Activated T-helper 2 cell treated with anti-CD3 and anti-CD28 coated beads, Interferon-gamma antibody, Interleukin-2, Interleukin-4, amounts not matched to agents 10 μg/mL and 5 μg/mL and 100 μg/mL, durations not matched to agents 14 hours and 24 hours and 36 hours (primary cell): Measurements from ENCODE around the gene CCN5. TPM values are rescaled to one million over a fixed set of nuclear protein-coding genes. Genes with fewer than 3 reads are reported as not detected.

Source experiments
- DNase-seq: peaks from one replicate; pipeline ENCODE4 v3.0.0; 2021; ENCODE audit warnings: low spot score
- H3K27ac Mint-ChIP-seq: one replicate; pipeline ENCODE4 v1.8.0; 2021; ENCODE audit warnings: mixed read lengths
- H3K27me3 Mint-ChIP-seq: one replicate; pipeline ENCODE4 v1.8.0; 2021; ENCODE audit warnings: low read depth, mixed read lengths
- H3K36me3 Mint-ChIP-seq: one replicate; pipeline ENCODE4 v1.8.0; 2021; ENCODE audit warnings: low read depth, mixed read lengths
- H3K4me1 Mint-ChIP-seq: one replicate; pipeline ENCODE4 v1.8.0; 2021; ENCODE audit warnings: low read depth, mixed read lengths
- H3K4me3 Mint-ChIP-seq: one replicate; pipeline ENCODE4 v1.8.0; 2021; ENCODE audit warnings: low read depth, mild to moderate bottlenecking, moderate library complexity, mixed read lengths
- H3K9me3 Mint-ChIP-seq: one replicate; pipeline ENCODE4 v1.8.0; 2021; ENCODE audit warnings: mixed read lengths
- intact Hi-C: fragments of 100-400 bp; cut with micrococcal nuclease; formaldehyde crosslinking; loops from one replicate; pipeline ENCODE4 v1.15.1; 2023
- total RNA-seq: library from RNA; stranded (reverse); gene quantifications from 2 replicates; pipeline ENCODE4 v1.2.3, GENCODE V29; 2022

Gene CCN5
- total RNA-seq, 1 donor from 2014 or later, result not detected

DNA sequence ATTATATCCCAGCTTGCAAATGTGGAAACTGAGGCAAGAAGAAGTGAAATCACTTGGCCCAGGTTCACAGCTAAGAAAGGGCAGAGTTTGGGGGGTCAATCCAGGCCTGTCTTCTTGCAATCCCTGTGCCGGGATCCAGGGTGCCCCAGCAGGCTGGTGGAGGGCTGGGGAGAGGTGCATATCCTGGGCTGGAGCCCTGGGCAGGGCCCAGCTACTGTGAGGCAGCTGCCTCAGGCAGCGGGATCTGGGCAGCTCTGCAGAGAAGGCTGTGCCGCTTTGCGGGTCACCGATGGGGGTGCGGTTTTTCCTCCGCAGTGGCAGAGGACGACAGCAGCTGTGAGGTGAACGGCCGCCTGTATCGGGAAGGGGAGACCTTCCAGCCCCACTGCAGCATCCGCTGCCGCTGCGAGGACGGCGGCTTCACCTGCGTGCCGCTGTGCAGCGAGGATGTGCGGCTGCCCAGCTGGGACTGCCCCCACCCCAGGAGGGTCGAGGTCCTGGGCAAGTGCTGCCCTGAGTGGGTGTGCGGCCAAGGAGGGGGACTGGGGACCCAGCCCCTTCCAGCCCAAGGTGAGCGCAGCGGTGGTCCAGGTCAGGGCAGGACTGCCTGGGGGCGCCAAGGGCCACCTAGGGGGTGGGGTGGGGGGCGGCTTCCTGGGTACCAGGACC lies 9.4 kb downstream of the CCN5 start:
- Mint-ChIP-seq H3K36me3 (no peaks in the 10 kb centered on the region), H3K4me1 (no peaks in the 10 kb centered on the region), H3K4me3 (no peak overlapping the region), H3K27ac (no peak overlapping the region), H3K9me3 (no peaks in the 10 kb centered on the region), H3K27me3 (no peaks in the 10 kb centered on the region)
- intact Hi-C loops, result no loop called here
- no peak for DNase-seq

DNA sequence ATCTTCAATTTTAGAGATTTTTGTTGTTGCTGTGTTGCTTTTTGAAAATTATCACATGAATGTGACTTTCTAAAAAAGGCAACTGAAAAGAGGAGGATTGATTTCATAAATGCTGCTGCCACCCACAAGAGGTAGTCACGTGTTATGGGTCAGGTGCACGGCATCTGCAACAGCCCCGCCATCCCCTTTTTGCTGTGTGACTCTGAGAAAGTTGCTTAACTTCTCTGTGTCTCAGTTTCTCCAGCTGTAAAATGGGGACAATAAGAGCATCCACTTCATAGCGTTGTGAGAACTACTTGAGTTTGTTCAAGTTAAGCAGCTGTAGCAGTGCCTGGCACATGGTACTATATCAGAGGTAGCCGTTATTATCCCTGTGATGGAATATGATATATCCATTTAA lies 10.7 kb downstream of the CCN5 start:
- Mint-ChIP-seq H3K36me3 (no peaks in the 10 kb centered on the region), H3K4me3 (no peak overlapping the region), H3K4me1 (no peaks in the 10 kb centered on the region), H3K27me3 (no peaks in the 10 kb centered on the region), H3K9me3 (no peaks in the 10 kb centered on the region), H3K27ac (no peak overlapping the region)
- no peak for DNase-seq
- intact Hi-C loops, result no loop called here

DNA sequence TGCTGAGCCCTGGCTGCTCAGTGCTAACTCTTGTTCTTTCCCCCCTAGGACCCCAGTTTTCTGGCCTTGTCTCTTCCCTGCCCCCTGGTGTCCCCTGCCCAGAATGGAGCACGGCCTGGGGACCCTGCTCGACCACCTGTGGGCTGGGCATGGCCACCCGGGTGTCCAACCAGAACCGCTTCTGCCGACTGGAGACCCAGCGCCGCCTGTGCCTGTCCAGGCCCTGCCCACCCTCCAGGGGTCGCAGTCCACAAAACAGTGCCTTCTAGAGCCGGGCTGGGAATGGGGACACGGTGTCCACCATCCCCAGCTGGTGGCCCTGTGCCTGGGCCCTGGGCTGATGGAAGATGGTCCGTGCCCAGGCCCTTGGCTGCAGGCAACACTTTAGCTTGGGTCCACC lies 11.9 kb downstream of the CCN5 start:
- intact Hi-C loops, result no loop called here
- no peak overlapping the region for H3K27ac Mint-ChIP-seq
- no peaks in the 10 kb centered on the region for H3K27me3 Mint-ChIP-seq
- H3K4me1 Mint-ChIP-seq, result peaks cover 1% of the 10 kb centered on the region
- H3K9me3 Mint-ChIP-seq, result no peaks in the 10 kb centered on the region
- H3K4me3 Mint-ChIP-seq, result no peak overlapping the region
- no peak for DNase-seq
- H3K36me3 Mint-ChIP-seq, result no peaks in the 10 kb centered on the region

DNA sequence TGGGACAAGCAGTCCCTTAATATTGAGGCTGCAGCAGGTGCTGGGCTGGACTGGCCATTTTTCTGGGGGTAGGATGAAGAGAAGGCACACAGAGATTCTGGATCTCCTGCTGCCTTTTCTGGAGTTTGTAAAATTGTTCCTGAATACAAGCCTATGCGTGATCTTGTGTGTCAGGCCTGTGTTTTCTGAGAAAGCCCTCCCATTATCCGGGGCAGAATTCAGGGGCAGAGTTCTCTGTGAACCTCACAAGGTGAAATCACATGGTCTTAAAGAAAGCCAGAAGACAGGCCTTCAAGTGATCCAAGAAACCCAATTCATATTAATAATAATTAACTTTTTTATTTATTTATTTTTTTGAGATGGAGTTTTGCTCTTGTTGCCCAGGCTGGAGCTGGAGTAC lies 12.5 kb downstream of the CCN5 start:
- H3K4me3 Mint-ChIP-seq, result no peak overlapping the region
- intact Hi-C loops, result no loop called here

DNA sequence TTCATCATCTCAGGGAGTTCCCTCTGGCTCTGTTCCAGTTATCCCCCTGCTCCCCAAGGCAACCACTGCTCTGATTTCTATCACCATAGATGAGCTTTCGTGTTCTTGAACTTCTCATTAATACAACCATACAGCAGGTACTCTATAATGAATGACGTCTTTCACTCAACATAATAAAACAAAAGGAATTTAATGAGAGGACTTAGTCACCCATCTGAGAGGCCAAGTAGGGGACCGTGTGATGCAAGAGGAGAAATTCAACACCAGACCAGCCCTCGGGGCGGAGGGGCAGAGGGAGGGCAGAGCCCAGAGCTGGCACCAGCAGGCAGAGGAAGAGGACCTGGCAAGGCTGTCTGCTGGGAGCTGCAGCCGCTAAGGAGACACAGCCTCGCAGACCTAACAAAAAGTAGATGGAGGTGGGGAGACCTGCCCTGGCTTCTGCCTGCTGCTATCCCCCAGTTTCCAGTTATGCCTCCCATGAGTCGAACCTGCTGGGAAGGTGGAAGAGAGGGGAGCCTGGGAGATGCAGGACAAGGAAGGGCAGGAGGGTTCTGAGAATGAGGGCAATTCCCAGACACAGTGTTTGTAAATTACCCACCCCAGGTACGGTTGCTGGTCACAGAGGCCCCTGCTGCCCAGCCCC lies 13.8 kb downstream of the CCN5 start:
- Mint-ChIP-seq H3K27me3 (no peaks in the 10 kb centered on the region), H3K27ac (no peak overlapping the region), H3K9me3 (no peaks in the 10 kb centered on the region), H3K4me3 (no peak overlapping the region), H3K36me3 (no peaks in the 10 kb centered on the region), H3K4me1 (peaks cover 12% of the 10 kb centered on the region)
- intact Hi-C loops, result no loop called here
- DNase-seq, result no peak

More for the DNA sequence above, 12.5 kb downstream of the CCN5 start:
- no peaks in the 10 kb centered on the region for H3K9me3 Mint-ChIP-seq
- DNase-seq, result no peak
- H3K27ac Mint-ChIP-seq, result no peak overlapping the region
- no peaks in the 10 kb centered on the region for H3K27me3 Mint-ChIP-seq
- peaks cover 6% of the 10 kb centered on the region for H3K4me1 Mint-ChIP-seq
- H3K36me3 Mint-ChIP-seq, result no peaks in the 10 kb centered on the region

DNA sequence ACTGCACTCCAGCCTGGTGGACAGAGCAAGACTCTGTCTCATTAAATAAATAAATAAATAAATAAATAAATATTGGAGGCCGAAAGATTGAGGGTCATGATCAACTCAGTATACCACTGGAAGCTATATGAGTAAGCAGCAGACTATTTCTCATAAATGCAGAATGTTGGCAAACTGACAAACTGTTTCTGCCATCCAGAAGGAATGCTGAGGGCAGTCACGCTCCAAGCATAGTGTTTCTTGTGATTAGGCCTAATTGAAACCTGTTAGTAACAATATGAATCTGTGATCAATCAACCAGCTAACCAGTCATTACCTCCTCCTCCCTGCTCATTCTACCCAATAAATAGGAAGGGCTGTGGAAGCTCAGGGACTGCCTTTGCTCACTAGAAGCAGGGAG lies 15.3 kb downstream of the CCN5 start:
- Mint-ChIP-seq H3K36me3 (no peaks in the 10 kb centered on the region), H3K27ac (no peak overlapping the region), H3K4me3 (no peak overlapping the region), H3K9me3 (no peaks in the 10 kb centered on the region), H3K27me3 (no peaks in the 10 kb centered on the region), H3K4me1 (peaks cover 12% of the 10 kb centered on the region)
- DNase-seq, result no peak
- intact Hi-C loops, result loop anchor here (10.0 kb wide), 2 partner anchors 346 to 516 kb away; partner anchors contain the start of gene OSER1

DNA sequence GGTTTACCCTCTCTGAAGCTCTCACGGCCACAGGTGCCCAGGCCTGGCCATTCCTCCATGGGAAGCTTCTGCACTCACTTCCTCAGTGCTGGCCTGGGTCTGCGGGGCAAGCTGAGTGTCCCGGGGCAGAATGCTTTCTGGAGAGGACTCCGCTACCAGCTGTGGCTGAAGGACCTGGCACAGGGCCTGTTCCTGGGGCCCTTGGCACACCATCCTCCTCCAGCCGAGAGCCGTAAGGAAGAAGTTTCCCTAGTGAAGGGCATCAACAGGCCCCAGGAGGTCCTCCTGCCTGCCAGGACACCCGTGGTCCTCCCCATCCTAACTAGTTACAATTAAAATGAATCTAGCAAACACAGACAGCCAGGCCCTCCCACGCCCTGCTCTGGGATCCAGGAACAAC lies 16.5 kb downstream of the CCN5 start:
- peaks cover 7% of the 10 kb centered on the region for H3K9me3 Mint-ChIP-seq
- no peak overlapping the region for H3K4me3 Mint-ChIP-seq
- H3K4me1 Mint-ChIP-seq, result peaks cover 15% of the 10 kb centered on the region
- H3K36me3 Mint-ChIP-seq, result no peaks in the 10 kb centered on the region
- intact Hi-C loops, result loop anchor here (10.0 kb wide), 2 partner anchors 347 to 517 kb away; partner anchors contain the start of gene OSER1
- no peak overlapping the region for H3K27ac Mint-ChIP-seq
- DNase-seq, result no peak
- no peaks in the 10 kb centered on the region for H3K27me3 Mint-ChIP-seq

DNA sequence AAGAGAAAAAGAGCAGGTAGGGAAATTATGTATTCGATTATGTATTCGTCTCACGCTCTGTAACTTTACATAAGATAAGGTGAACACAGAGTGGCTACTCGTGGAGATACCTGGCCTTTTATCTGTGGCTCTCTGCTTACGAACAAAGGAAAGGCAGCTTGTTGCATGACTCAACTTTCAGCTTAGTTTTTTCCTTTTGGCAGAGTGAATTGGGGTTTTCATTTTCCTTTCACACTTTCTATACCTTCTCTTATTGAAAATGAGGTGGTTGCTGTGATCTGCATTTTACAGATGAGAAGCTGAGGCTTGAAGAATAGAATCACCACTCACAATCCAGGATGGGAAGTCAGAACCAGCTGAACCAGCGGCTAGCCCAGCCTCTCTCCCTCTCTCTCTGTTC lies 17.2 kb downstream of the CCN5 start:
- no peak overlapping the region for H3K4me3 Mint-ChIP-seq
- no peak overlapping the region for H3K27ac Mint-ChIP-seq
- no peaks in the 10 kb centered on the region for H3K27me3 Mint-ChIP-seq

DNA sequence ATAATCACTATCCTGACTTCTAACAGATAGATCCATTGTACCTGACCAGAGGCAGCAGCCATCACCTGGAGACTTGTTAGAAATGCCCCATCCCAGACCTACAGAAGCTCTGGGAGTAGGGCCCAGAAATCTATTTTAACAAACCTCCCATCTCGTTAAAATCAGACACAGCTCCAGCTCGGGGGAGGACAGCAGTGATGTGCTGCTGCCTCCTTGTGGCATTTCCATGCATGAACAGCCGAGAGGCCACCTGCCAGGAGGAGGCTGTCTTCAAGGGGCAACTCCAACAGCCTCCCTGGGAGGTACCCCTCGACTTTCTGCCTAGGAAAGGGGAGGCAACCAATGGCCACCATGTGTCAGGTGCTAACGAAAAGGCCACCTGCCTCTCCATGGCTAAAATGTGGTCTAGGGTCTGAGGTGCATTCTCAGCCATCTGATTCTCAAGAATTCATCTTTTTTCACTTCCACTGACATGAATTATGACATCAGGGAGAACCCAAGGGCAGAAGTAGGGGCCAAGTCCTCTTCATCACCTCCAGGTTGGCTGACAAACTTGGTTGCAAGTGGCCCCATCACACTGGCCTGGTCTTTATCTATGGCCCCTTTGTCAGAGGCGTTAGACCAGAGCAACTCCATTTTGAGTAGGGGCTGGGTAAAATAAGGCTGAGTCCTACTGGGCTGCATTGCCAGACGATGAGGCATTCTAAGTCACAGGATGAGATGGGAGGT lies 18.3 kb downstream of the CCN5 start:
- intact Hi-C loops, result loop anchor here (1.0 to 10.0 kb wide), 3 partner anchors 48 to 519 kb away; partner anchors contain the start of gene OSER1
- H3K27me3 Mint-ChIP-seq, result no peaks in the 10 kb centered on the region
- H3K27ac Mint-ChIP-seq, result no peak overlapping the region
- peaks cover 9% of the 10 kb centered on the region for H3K9me3 Mint-ChIP-seq
- peak; percentile 49 for DNase-seq
- peaks cover 5% of the 10 kb centered on the region for H3K36me3 Mint-ChIP-seq
- H3K4me3 Mint-ChIP-seq, result no peak overlapping the region
- peaks cover 20% of the 10 kb centered on the region for H3K4me1 Mint-ChIP-seq

More for the DNA sequence above, 17.2 kb downstream of the CCN5 start:
- Mint-ChIP-seq H3K9me3 (peaks cover 9% of the 10 kb centered on the region), H3K36me3 (peaks cover 1% of the 10 kb centered on the region), H3K4me1 (peaks cover 19% of the 10 kb centered on the region)
- no peak for DNase-seq
- intact Hi-C loops, result loop anchor here (10.0 kb wide), 2 partner anchors 348 to 518 kb away; partner anchors contain the start of gene OSER1

DNA sequence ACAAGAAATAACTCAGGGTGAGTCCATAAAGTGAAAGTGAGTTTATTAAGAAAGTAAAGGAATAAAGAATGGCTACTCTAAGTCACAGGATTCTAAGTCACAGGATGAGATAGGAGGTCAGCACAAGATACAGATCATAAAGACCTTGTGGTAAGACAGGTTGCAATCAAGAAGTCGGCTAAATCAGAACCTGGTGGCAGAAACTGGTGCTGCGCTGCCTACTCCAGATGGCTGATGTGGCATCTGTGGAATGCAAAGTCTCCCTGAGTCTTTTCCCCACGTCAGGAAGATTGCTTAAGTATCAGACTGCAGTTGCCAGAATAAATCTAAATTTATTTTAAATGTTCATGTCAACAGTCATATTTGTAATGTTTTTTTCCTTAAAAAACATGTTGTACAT lies 19.8 kb downstream of the CCN5 start:
- peaks cover 9% of the 10 kb centered on the region for H3K9me3 Mint-ChIP-seq
- peaks cover 1% of the 10 kb centered on the region for H3K27me3 Mint-ChIP-seq
- no peak for DNase-seq
- H3K4me3 Mint-ChIP-seq, result no peak overlapping the region
- intact Hi-C loops, result loop anchor here (10.0 kb wide), 2 partner anchors 350 to 520 kb away; partner anchors contain the start of gene OSER1
- peaks cover 25% of the 10 kb centered on the region for H3K4me1 Mint-ChIP-seq
- peaks cover 5% of the 10 kb centered on the region for H3K36me3 Mint-ChIP-seq
- no peak overlapping the region for H3K27ac Mint-ChIP-seq

DNA sequence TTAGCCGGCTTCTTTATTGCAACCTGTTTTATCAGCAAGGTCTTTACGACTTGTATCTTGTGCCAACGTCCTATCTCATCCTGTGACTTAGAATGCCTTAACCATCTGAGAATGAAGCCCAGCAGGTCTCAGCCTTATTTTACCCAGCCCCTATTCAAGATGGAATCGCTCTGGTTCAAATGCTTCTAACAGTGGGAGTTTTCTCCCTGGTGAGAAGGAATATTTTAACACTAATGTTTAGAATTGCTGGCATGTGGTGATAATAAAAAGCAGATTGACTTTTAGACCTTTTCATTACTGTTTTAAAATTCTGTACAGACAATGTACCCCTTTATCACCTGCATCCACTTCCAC lies 20.6 kb downstream of the CCN5 start:
- Mint-ChIP-seq H3K4me3 (no peak overlapping the region), H3K36me3 (peaks cover 5% of the 10 kb centered on the region), H3K9me3 (peaks cover 9% of the 10 kb centered on the region), H3K27ac (no peak overlapping the region), H3K27me3 (peaks cover 1% of the 10 kb centered on the region), H3K4me1 (peaks cover 25% of the 10 kb centered on the region)
- intact Hi-C loops, result loop anchor here (10.0 kb wide), 2 partner anchors 351 to 521 kb away; partner anchors contain the start of gene OSER1
- DNase-seq, result no peak

DNA sequence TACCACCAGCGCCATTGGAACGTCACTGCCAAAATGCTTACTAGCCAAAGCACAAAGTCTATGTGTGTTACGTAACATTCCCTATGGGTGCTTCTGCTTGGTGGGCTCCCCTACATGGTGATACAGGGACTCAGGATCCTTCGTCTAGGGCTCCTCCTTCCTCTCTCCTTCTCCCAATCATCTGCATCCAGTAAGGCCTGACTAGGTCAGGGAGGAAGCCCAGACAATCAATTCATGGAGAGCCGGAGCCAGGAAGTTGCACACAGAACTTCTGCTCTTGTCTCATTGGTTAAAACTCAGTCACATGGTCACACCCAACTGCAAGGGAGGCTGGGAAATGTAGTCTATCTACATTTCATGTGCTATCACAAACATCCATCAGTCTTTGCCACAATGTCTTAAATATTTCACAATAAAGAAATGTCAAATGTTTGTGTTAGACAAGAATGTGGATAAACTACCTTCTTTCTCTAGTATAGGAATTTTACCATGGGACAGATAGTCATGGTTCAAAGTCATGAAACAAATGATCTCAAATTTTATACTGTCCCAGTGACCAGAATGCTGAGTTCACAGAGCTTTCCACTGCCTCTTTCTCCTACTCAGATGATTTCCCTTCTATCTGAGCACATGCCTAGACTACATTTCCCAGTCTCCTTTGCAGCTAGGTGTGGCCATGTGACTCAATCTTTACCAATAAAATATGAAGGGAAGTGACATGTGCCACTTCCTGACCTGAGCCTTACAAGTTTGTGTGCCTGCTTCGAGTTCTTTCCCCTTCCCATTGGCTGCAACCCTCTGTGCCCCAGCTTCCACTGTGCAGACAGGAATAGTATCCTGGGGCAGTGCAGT lies 21.2 kb downstream of the CCN5 start:
- H3K27ac Mint-ChIP-seq, result no peak overlapping the region
- intact Hi-C loops, result loop anchor here (10.0 kb wide), 2 partner anchors 352 to 522 kb away; partner anchors contain the start of gene OSER1
- H3K9me3 Mint-ChIP-seq, result peaks cover 9% of the 10 kb centered on the region
- H3K4me1 Mint-ChIP-seq, result peaks cover 25% of the 10 kb centered on the region
- H3K27me3 Mint-ChIP-seq, result peaks cover 2% of the 10 kb centered on the region
- H3K4me3 Mint-ChIP-seq, result no peak overlapping the region
- no peak for DNase-seq
- peaks cover 5% of the 10 kb centered on the region for H3K36me3 Mint-ChIP-seq
